K562 (cell line): ENCODE measurements around the gene RAB31. TPM values are rescaled to one million over a fixed set of nuclear protein-coding genes. Genes with fewer than 3 reads are reported as not detected.

Source experiments
- ATF1 ChIP-seq, 2 experiments: fragments of 450-650 bp in 1 of 2; IDR thresholded peaks; 2 replicates each; pipeline ENCODE4 v1.6.1; 2016; ENCODE audit warnings: missing compliant biosample characterization in 1 of 2, missing genetic modification characterization in 1 of 2
- BCOR ChIP-seq: fragments of 450-650 bp; IDR thresholded peaks from 2 replicates; pipeline ENCODE4 v1.6.1; 2016
- C11orf30 ChIP-seq: fragments of 450-650 bp; IDR thresholded peaks from 2 replicates; pipeline ENCODE4 v1.6.1; 2016; ENCODE audit warnings: low read depth, mild to moderate bottlenecking
- CBX5 ChIP-seq: IDR thresholded peaks from 2 replicates; pipeline ENCODE4 v1.6.1; 2014; ENCODE audit warnings: low read depth, borderline replicate concordance
- FIP1L1 ChIP-seq: fragments of 200-400 bp; formaldehyde crosslinking; IDR thresholded peaks from 2 replicates; pipeline ENCODE4 v1.6.1; 2018; ENCODE audit warnings: mild to moderate bottlenecking, low read depth, low read length; ENCODE audit not compliant: poor library complexity, severe bottlenecking
- FOXJ3 ChIP-seq: sonication (generic); formaldehyde crosslinking; IDR thresholded peaks from 2 replicates; pipeline ENCODE4 v1.4.0; 2020; ENCODE audit warnings: mild to moderate bottlenecking, missing genetic modification reagents
- GABPB2 ChIP-seq: fragments of 250-450 bp; sonication (Bioruptor Pico); conservative IDR thresholded peaks from 2 replicates; pipeline ENCODE4 v1.5.1; 2021; ENCODE audit warnings: mild to moderate bottlenecking
- GATAD2A ChIP-seq: fragments of 450-650 bp; IDR thresholded peaks from 2 replicates; pipeline ENCODE4 v1.6.1; 2017
- JUN ChIP-seq, 2 experiments: sonication (generic) in 1 of 2; formaldehyde crosslinking in 1 of 2; IDR thresholded peaks; 2 replicates each; pipeline versions ENCODE4 v1.6.1 to v1.8.0; 2012 to 2022; ENCODE audit warnings: borderline replicate concordance in 2 of 2, mild to moderate bottlenecking in 2 of 2, improper control_type of control experiment in 1 of 2, low read depth in 1 of 2, low read length in 1 of 2, missing genetic modification reagents in 1 of 2
- KAT8 ChIP-seq: fragments of 450-650 bp; IDR thresholded peaks from 2 replicates; pipeline ENCODE4 v1.6.1; 2016; ENCODE audit warnings: low read depth, mild to moderate bottlenecking
- NFE2 ChIP-seq: IDR thresholded peaks from 2 replicates; pipeline ENCODE4 v1.6.1; 2014; ENCODE audit warnings: antibody characterized with exemption, low read depth
- RBM15 ChIP-seq: fragments of 200-400 bp; formaldehyde crosslinking; IDR thresholded peaks from 2 replicates; pipeline ENCODE4 v1.6.1; 2018; ENCODE audit warnings: mild to moderate bottlenecking, low read length, moderate library complexity; ENCODE audit not compliant: insufficient read depth
- SAFB2 ChIP-seq: fragments of 200-400 bp; formaldehyde crosslinking; IDR thresholded peaks from 2 replicates; pipeline ENCODE4 v1.6.1; 2018; ENCODE audit warnings: borderline replicate concordance, low read length, low read depth, moderate library complexity; ENCODE audit not compliant: severe bottlenecking
- SMARCA5 ChIP-seq: fragments of 450-650 bp; IDR thresholded peaks from 2 replicates; pipeline ENCODE4 v1.6.1; 2016
- SREBF1 ChIP-seq: fragments of 150-350 bp; IDR thresholded peaks from 2 replicates; pipeline ENCODE4 v1.6.1; 2014; ENCODE audit warnings: antibody characterized with exemption, low read depth, low read length, borderline replicate concordance
- TAF15 ChIP-seq: fragments of 200-400 bp; formaldehyde crosslinking; IDR thresholded peaks from 2 replicates; pipeline ENCODE4 v1.6.1; 2017; ENCODE audit warnings: mild to moderate bottlenecking, low read depth, low read length, moderate library complexity
- ZNF431 ChIP-seq: sonication (generic); formaldehyde crosslinking; IDR thresholded peaks from 2 replicates; pipeline ENCODE4 v1.8.0; 2022; ENCODE audit warnings: mild to moderate bottlenecking, missing genetic modification reagents
- ZNF75A ChIP-seq: fragments of 450-650 bp; formaldehyde crosslinking; IDR thresholded peaks from 2 replicates; pipeline ENCODE4 v1.4.0; 2020; ENCODE audit warnings: mild to moderate bottlenecking
- polyA plus RNA-seq, 8 experiments: library from polyadenylated mRNA; depleted of rRNA in 4 of 8; stranded (reverse) in 5 of 8; unstranded in 3 of 8; fragments of >200 nt; fragmentation: Nextera tagmentation in 2 of 8; fragmentation: Illumina TruSeq in 1 of 8; extraction: Ambion mirVana in 2 of 8; extraction: Trizol in 1 of 8; gene quantifications; 2 replicates each; pipeline versions ENCODE4 v1.2.1 to v1.2.3, GENCODE V29; 2011 to 2014; ENCODE audit warnings: inconsistent platforms in 1 of 8, missing spikeins in 1 of 8
- total RNA-seq, 7 experiments: library from RNA; depleted of rRNA in 6 of 7; stranded (reverse); fragments of >200 nt in 6 of 7; fragmentation: Illumina TruSeq in 2 of 7; extraction: Trizol in 2 of 7; gene quantifications; 2 replicates each; pipeline versions ENCODE4 v1.2.1 to v1.2.3, GENCODE V29; 2011 to 2021; ENCODE audit warnings: low replicate concordance in 1 of 7
- TF ChIP-seq, protein P1 (sequence below), 2 experiments: fragments of 450-650 bp in 1 of 2; sonication (generic) in 1 of 2; formaldehyde crosslinking in 1 of 2; IDR thresholded peaks; 2 replicates each; pipeline versions ENCODE4 v1.7.1 to v1.9.0; 2016 to 2022; ENCODE audit warnings: inconsistent platforms in 1 of 2, mild to moderate bottlenecking in 1 of 2, missing genetic modification reagents in 1 of 2

The RAB31 gene
- total and polyA plus RNA-seq, 9 of the 15 experiments (the other 6 are each of a cell fraction or from before 2014, with no cell fraction given), result 20.7 to 70.4 (median 41.3) TPM

DNA sequence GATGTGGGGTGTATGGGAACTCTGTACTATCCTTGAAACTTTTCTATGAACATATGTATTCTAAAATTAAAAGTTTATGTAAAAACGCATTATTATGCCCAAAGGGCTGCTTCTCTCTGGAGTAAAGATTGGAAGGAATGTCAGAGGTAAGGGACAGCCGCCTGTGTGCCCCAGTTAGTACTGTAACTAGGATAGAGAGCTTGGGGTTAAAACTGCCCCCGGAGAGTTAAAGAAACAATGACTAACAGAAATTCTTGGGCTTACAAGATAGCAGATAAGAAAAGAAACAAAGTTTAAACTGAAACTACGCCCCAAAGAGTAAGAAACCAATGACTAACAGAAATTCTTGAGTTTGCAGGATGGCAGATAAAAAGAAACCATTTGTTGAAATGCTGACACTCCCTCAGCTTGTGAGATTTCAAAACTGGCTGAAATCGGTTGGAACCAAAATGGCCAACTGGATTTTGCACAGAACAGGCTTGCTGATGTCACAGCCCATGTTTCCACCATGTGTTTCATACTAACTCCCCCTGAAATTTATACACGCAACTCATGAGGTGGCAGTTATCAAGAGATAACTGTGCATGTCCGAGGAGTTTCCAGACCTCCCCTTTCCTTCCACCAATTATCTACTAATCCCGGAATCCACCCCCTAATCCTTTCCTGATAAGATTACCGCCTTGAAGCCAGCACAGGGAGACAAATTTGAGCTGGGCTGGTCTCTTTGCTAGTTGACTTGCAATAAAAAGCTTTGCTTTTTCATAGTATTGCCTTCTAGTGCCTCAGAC is 169.0 kb downstream of the RAB31 start (continued):
- TF ChIP-seq, protein P1, sequence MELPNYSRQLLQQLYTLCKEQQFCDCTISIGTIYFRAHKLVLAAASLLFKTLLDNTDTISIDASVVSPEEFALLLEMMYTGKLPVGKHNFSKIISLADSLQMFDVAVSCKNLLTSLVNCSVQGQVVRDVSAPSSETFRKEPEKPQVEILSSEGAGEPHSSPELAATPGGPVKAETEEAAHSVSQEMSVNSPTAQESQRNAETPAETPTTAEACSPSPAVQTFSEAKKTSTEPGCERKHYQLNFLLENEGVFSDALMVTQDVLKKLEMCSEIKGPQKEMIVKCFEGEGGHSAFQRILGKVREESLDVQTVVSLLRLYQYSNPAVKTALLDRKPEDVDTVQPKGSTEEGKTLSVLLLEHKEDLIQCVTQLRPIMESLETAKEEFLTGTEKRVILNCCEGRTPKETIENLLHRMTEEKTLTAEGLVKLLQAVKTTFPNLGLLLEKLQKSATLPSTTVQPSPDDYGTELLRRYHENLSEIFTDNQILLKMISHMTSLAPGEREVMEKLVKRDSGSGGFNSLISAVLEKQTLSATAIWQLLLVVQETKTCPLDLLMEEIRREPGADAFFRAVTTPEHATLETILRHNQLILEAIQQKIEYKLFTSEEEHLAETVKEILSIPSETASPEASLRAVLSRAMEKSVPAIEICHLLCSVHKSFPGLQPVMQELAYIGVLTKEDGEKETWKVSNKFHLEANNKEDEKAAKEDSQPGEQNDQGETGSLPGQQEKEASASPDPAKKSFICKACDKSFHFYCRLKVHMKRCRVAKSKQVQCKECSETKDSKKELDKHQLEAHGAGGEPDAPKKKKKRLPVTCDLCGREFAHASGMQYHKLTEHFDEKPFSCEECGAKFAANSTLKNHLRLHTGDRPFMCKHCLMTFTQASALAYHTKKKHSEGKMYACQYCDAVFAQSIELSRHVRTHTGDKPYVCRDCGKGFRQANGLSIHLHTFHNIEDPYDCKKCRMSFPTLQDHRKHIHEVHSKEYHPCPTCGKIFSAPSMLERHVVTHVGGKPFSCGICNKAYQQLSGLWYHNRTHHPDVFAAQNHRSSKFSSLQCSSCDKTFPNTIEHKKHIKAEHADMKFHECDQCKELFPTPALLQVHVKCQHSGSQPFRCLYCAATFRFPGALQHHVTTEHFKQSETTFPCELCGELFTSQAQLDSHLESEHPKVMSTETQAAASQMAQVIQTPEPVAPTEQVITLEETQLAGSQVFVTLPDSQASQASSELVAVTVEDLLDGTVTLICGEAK (IDR thresholded peaks at IDR 0.05), result no peak
- TF ChIP-seq, protein P1 (CRISPR knock-in tag; IDR thresholded peaks at IDR 0.05), result no peak
- TF ChIP-seq FIP1L1 (no peak), KAT8 (no peak; the same call in 1 of the 2 replicates), GABPB2 (CRISPR knock-in tag) (no peak), GATAD2A (no peak), ZNF431 (CRISPR knock-in tag) (no peak), FOXJ3 (CRISPR knock-in tag) (no peak), CBX5 (no peak), NFE2 (peak; percentile 84), ZNF75A (no peak), TAF15 (no peak), BCOR (peak; percentile 88; the same call in 1 of the 2 replicates), ATF1 (CRISPR knock-in tag; IDR thresholded peaks at IDR 0.05) (no peak), ATF1 (tag; IDR thresholded peaks at IDR 0.05) (peak; percentile 98), C11orf30 (no peak), JUN (IDR thresholded peaks at IDR 0.05; ENCODE audit: borderline replicate concordance, low read depth, low read length) (peak; percentile 85; the same call in 1 of the 2 replicates), JUN (CRISPR knock-in tag; IDR thresholded peaks at IDR 0.05; ENCODE audit: borderline replicate concordance) (no peak), SAFB2 (no peak), RBM15 (no peak), SREBF1 (no peak), SMARCA5 (peak; percentile 82)
